Stimulated activated CD4-positive, alpha-beta T cell treated with anti-CD3 and anti-CD28 coated beads, TNF-alpha, amount 100 ng/mL, for 24 hours (primary cell): ENCODE results near the gene COL6A1.
"Not testable (repeated sequence)": the region's sequence is repeated elsewhere in the genome, so short reads cannot be mapped to it uniquely, and the experiment has no call there.

Experiments used
- DNase-seq, 3 experiments: peaks; one replicate each; pipeline ENCODE4 v3.0.0-alpha.2; 2020; ENCODE audit warnings: low read depth in 3 of 3

COL6A1 gene

GRCh38 chr21:46029186-46029924, 47.8 kb downstream of the COL6A1 start:
- DNase-seq, result no peak

- no peak for DNase-seq
These were observed 49.9 kb downstream of the COL6A1 start for GRCh38 chr21:46031484-46031883.

- no peak for DNase-seq
These were observed 50.5 kb downstream of the COL6A1 start for GRCh38 chr21:46032100-46032499.

GRCh38 chr21:46033410-46034400, 52.1 kb downstream of the COL6A1 start:
- no peak for DNase-seq

DNA sequence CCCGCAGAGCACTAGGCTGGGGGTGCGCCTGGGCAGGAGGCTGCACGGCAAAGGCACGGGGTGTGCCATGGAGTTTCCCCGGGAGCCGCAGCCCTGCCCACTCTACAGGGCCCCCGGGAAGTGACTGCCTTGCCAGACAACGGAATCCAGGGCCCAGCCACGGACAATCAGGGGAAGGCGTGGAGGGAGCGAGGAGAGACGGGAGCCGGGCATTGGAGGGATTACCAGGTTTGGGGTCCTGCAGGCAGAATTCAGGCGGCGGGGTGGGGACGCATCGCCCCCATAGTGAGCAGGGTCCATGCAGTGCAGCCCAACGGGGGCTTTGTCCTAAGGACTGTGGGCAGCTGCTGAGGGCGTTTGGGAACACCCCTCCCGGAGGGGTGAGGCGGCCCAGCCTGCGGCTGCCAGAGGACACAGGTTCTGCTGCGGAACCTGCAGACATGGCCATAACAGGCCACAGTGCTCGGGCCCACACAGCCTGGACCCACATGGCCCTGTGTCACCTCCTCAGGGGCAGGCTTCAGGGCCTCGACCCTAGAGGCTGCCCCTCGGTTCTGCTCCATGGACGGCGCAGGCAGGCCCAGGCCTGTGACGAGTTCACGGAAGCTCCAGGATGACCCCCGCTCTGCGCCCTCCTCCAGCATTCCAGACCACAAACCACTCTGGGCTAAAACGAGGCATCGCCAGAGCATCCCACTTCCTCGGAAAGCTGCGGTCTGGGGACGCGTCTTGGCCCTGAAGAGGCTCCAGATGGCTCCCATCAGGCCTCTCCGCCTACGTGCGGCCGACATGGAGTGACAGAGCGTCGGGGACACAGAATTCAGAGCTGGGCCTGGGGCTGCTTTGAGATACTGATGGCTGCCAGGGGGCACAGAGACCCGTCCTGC, 54.5 kb downstream of the COL6A1 start:
- DNase-seq, result no peak

- no peak for DNase-seq
These were observed 55.2 kb downstream of the COL6A1 start for GRCh38 chr21:46036696-46037330.

DNA sequence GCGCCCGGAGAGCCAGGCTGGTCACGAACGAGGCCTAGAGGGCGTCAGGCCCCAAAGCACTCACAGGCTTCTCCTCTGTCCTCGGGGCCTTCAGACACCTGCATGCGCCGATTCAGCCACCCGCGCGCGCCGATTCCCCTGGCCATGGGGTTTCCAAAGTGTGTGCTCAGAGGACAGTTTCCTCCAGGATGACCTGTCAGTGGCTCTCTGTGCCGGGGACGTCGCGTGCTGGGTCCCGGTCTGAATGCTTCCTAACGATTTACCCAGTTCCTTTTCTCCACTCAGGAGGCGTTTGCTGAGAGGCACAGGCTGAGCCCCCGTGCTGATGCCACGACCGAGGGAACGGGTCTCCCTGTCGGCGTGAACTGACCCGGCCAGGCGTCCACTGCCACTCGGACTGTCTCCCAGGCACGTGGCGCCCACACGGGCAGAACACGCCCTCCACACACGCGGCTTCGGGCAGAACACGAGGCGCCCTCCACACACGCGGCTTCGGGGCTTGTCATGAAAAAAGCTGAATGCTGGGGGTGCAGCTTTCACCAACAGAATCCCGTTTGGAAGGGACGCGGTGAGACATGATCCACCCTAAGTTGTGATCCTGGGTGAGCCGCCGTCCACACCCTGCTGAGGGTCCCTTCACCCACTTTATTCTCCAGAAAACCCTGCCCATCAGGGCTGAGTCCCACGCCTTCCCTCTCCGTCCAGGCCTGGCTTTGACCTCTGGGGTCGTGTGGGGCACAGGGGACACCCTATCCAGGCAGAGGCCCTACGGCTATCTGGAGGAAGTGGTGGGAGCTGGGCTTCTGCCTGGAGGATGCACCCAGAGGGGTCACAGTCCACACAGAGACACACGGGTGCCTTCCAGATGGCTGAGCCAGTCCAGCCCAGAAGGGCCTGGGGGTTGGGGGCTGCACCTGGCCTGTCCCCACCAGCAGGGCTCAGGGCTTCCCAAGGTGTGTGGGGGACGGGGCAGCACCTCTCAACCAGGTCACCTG, 56.1 kb downstream of the COL6A1 start:
- no peak for DNase-seq

DNA sequence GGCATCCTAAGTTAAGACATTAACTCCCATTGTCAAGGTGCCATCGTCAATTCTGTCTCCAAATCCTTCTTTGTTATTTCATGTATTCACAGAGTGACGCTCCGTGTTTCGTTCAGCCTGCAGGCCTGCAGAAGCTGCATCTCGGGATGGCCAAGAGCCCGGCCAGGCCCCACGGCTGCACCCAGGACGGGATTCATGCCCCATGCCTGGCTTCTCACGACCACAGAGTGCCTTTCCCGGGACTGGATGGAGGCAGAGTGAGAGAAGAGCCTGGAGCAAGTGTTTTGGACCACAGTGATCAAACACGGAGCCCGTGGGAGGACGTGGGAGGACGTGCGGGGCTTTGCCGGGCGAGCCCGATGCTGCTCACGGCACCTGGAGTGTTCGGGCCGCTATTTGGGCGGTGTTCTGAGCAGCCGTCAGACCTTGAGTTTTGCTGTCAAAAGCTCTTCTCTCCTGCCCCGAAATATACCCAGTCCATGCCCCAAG, 56.8 kb downstream of the COL6A1 start:
- DNase-seq, result no peak

- no peak for DNase-seq
These were observed 57.4 kb downstream of the COL6A1 start for GRCh38 chr21:46038871-46039397.

DNA sequence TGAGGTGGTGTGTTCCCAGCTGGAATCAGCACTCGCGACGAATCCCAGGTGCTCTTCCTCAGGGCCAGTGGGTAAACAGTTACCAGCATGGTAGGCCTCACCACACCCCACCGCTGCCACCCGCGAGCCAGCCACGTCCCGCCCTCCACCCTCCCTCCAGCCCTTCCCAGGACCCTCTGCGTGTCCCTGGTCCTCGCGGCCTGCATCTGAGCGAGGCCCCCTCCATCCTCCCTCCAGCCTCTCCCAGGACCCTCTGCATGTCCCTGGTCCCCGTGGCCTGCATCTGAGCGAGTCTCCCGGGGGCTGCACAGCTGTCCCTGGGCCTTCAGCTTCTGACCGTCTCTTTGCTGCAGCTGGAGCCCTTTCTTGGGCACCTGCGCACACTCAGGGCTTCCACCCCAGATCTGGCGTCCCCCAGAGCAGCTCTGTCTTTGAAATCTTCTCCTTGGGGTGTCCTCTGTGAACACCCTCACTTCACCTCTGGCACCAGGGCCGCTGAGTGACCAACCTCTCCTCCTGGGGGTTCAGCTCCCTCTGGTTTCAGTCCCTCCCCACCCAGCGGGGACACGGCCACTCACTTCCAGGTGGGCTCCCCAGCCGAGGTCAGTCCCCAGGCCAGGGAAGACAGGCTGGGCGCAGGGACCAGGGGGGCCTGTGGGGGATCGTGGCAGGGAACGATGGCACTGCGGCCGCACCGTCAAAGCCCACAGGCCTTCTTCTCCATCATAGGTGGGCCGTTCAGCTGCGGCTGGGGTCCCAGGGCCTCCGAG, 58.5 kb downstream of the COL6A1 start:
- DNase-seq, result no peak

- no peak for DNase-seq
These were observed 59.1 kb downstream of the COL6A1 start for GRCh38 chr21:46040707-46041106.

DNA sequence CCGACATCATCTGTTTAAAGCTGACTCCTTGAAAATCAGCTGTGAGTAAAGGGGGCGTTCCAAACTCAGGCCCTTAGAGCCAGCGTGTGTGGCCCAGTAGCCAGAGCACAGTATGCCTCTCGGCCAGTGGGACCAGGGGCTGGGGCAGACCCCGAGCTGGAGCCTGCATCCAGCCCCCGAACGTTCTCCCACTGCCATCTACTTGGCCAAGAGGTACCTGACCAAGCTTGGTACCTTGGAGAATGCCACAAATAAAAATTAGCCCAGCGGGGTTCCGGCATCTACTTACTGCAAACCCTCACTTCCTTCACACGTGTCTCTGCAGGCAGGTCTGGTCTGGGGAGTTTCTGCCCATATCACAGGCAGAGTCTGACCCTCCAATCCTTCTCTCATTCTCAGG, 59.6 kb downstream of the COL6A1 start:
- no peak for DNase-seq

DNA sequence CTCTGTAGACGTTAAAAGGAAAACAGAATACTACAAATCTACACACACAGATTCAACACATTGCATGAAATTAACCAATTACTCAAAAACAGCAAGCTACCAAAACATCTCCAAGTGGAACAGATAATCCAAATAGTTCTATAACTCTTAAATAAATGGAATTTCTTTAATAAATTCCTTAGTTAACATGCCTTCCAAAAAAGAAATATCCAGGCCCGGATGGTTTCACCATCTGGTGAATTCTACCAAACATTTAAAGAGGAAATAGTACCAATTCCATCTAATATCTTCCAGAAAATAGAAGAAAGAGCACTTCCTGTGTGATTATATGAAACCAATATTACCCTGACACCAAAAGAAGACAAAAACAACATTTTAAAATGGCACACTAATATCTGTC, 63.6 kb downstream of the COL6A1 start:
- DNase-seq, result no peak

DNA sequence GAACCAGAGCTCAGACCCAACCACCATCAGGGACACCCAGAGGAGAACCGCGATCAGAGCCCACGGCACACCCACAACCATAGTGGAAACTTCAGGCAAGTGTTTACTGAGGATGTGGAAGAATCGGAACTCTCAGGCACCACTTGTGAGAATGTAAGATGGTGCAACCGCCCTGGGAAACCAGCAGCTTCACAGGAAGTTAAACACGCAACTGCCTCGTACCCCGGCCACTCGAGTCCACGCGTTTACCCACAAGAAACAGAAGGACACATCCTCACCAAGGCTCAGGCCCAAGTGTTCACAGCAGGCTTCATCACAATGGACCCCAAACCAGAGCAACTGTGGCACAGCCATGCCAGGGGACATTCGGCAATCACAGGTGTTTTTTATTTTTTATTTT, 64.9 kb downstream of the COL6A1 start:
- DNase-seq, result no peak

GRCh38 chr21:46046906-46047305, 65.3 kb downstream of the COL6A1 start:
- not testable (repeated sequence) for DNase-seq

DNA sequence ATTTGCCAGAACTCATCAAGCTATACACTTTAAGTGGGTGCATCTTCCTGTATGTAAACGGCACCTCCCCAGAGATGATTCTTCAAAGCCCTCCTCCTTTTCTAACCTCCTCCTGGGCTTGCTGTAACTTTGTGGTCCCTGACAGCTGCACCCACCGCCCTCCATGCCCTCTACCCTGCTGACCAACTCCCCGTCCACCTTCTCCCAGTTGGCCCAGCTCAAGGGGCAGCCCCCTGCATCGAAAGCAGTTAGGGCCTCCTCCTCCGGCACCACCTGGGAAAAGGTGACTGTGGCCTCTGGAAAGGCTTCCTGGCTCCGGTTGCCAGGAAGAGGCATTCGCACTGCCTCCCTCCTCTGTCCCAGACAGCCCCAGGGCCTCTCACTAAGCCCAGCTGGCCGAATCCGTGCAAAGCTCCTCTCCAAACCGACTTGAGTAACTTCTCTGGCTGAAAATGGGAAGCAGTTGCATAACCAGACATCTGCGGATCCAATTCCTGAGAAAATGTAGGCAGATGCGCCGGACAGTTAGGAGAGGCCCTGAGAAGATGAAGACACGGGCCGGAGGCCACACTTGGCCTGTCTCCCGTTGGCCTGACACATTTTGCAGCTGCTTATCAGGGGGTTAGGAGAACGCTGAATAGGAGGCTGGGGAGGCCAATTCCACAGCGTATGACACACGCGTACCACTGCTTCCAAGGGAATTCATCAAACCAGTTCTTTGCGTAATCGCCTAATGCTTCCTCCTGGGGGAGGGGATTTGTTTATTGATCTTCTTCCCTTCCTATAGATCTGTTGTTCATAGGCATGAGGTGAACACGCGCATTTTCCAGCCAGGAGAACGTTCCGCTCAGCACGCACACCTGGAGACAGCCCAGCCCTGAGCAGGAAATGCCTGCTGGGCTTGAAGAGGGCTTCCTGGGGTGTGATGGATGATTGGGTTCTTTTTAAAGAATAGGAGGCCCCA, 67.6 kb downstream of the COL6A1 start:
- no peak for DNase-seq

- DNase-seq, result no peak
These were observed 68.5 kb downstream of the COL6A1 start for GRCh38 chr21:46049890-46050667.
